ENCODE data around the gene LLPH.
A peak's percentile ranks its signal among the peaks of the same experiment; 100 is the strongest.

LLPH gene

GRCh38 chr12:66169221-66170170, 38.9 kb upstream of the LLPH start, which contains the start of gene TMBIM4:
Gene TMBIM4 (minus strand): TSS chr12:66169996. CDS start chr12:66169951, 45 bp downstream.
- Histone ChIP-seq H3K27me3 (ENCODE audit: insufficient read depth, poor library complexity, severe bottlenecking) (no peaks in the 10 kb centered on the region), H3K4me3 (ENCODE audit: severe bottlenecking) (peak within 1 kb of the TSS; percentile 63), H3K4me1 (ENCODE audit: insufficient read depth, poor library complexity, severe bottlenecking) (peaks cover 8% of the 10 kb centered on the region), H3K9me3 (ENCODE audit: severe bottlenecking) (peaks cover 2% of the 10 kb centered on the region), H3K36me3 (ENCODE audit: low read depth) (peaks cover 17% of the 10 kb centered on the region), H3K27ac (ENCODE audit: poor library complexity, severe bottlenecking) (peak within 1 kb of the TSS; percentile 90)
- DNase-seq (ENCODE audit: low spot score) (peak; percentile 83), ATAC-seq (ENCODE audit: low read depth) (peak; percentile 89)
- TF ChIP-seq CTCF (IDR thresholded peaks at IDR 0.05; ENCODE audit: poor library complexity, severe bottlenecking): peak; percentile 70

- TF ChIP-seq CTCF (IDR thresholded peaks at IDR 0.05; ENCODE audit: poor library complexity, severe bottlenecking): no peak
- DNase-seq (ENCODE audit: low spot score) (no peak), ATAC-seq (ENCODE audit: low read depth) (no peak)
- H3K36me3 ChIP-seq (ENCODE audit: low read depth): peaks cover 17% of the 10 kb centered on the region
- peaks cover 2% of the 10 kb centered on the region for H3K9me3 ChIP-seq (ENCODE audit: severe bottlenecking)
- peak overlapping the region; percentile 63 for H3K4me3 ChIP-seq (ENCODE audit: severe bottlenecking)
- peak overlapping the region; percentile 90 for H3K27ac ChIP-seq (ENCODE audit: poor library complexity, severe bottlenecking)
- peaks cover 8% of the 10 kb centered on the region for H3K4me1 ChIP-seq (ENCODE audit: insufficient read depth, poor library complexity, severe bottlenecking)
- no peaks in the 10 kb centered on the region for H3K27me3 ChIP-seq (ENCODE audit: insufficient read depth, poor library complexity, severe bottlenecking)
Observed at GRCh38 chr12:66168410-66168809, 37.9 kb upstream of the LLPH start.

GRCh38 chr12:66166561-66166960, 36.0 kb upstream of the LLPH start:
- H3K27me3 ChIP-seq (ENCODE audit: insufficient read depth, poor library complexity, severe bottlenecking): no peaks in the 10 kb centered on the region
- TF ChIP-seq CTCF (IDR thresholded peaks at IDR 0.05; ENCODE audit: poor library complexity, severe bottlenecking): no peak
- H3K4me3 ChIP-seq (ENCODE audit: severe bottlenecking): no peak overlapping the region
- H3K27ac ChIP-seq (ENCODE audit: poor library complexity, severe bottlenecking): no peak overlapping the region
- peaks cover 8% of the 10 kb centered on the region for H3K4me1 ChIP-seq (ENCODE audit: insufficient read depth, poor library complexity, severe bottlenecking)
- no peak for DNase-seq (ENCODE audit: low spot score)
- peaks cover 19% of the 10 kb centered on the region for H3K36me3 ChIP-seq (ENCODE audit: low read depth)
- peaks cover 2% of the 10 kb centered on the region for H3K9me3 ChIP-seq (ENCODE audit: severe bottlenecking)
- ATAC-seq (ENCODE audit: low read depth): no peak

GRCh38 chr12:66165141-66165540, 34.6 kb upstream of the LLPH start:
- H3K27ac ChIP-seq (ENCODE audit: poor library complexity, severe bottlenecking): no peak overlapping the region
- H3K4me3 ChIP-seq (ENCODE audit: severe bottlenecking): no peak overlapping the region
- TF ChIP-seq CTCF (IDR thresholded peaks at IDR 0.05; ENCODE audit: poor library complexity, severe bottlenecking): no peak

More at GRCh38 chr12:66165141-66165540, 34.6 kb upstream of the LLPH start:
- Histone ChIP-seq H3K9me3 (ENCODE audit: severe bottlenecking) (peaks cover 2% of the 10 kb centered on the region), H3K36me3 (ENCODE audit: low read depth) (peaks cover 22% of the 10 kb centered on the region), H3K4me1 (ENCODE audit: insufficient read depth, poor library complexity, severe bottlenecking) (peaks cover 8% of the 10 kb centered on the region), H3K27me3 (ENCODE audit: insufficient read depth, poor library complexity, severe bottlenecking) (no peaks in the 10 kb centered on the region)
- no peak for DNase-seq (ENCODE audit: low spot score)
- ATAC-seq (ENCODE audit: low read depth): no peak

Measured in RWPE2 (cell line).